CD4-positive, alpha-beta memory T cell (primary cell): ENCODE data around the gene PSMD13. TPM values are rescaled to one million over a fixed set of nuclear protein-coding genes. Genes with fewer than 3 reads are reported as not detected.

ENCODE experiments used
- CTCF ChIA-PET: fragments of 350-600 bp; sonication (Branson Sonifier 250); formaldehyde crosslinking; loops from one replicate; lab custom pipeline; 2021; ENCODE audit warnings: inconsistent platforms; ENCODE audit not compliant: partially characterized antibody; lab: Charles Lee
- POLR2A ChIA-PET: fragments of 350-600 bp; sonication (Branson Sonifier 250); formaldehyde crosslinking; loops from one replicate; lab custom pipeline; 2021; ENCODE audit not compliant: partially characterized antibody; lab: Charles Lee
- DNase-seq, 5 donors: peaks; one replicate each; pipeline versions ENCODE4 v3.0.0 to v3.0.0-alpha.2; 2020 to 2022; ENCODE audit warnings: mixed read lengths in 1 of 5
- H3K27ac ChIP-seq: one replicate; pipeline ENCODE4 v1.7.0; 2013; ENCODE audit warnings: low read depth, low read length
- H3K27me3 ChIP-seq: 2 replicates; pipeline ENCODE4 v1.7.0; 2013; ENCODE audit warnings: mild to moderate bottlenecking, low read length, moderate library complexity; ENCODE audit not compliant: insufficient read depth
- H3K36me3 ChIP-seq: 2 replicates; pipeline ENCODE4 v1.7.0; 2013; ENCODE audit warnings: mild to moderate bottlenecking, low read length, moderate library complexity; ENCODE audit not compliant: insufficient read depth
- H3K4me1 ChIP-seq: 2 replicates; pipeline ENCODE4 v1.7.0; 2013; ENCODE audit warnings: mild to moderate bottlenecking, low read length, moderate library complexity; ENCODE audit not compliant: insufficient read depth
- H3K4me3 ChIP-seq, 2 donors: one replicate each; pipeline ENCODE4 v1.7.0; 2013; ENCODE audit warnings: low read length in 2 of 2, mild to moderate bottlenecking in 1 of 2
- H3K9me3 ChIP-seq, 2 donors: one replicate each; pipeline ENCODE4 v1.7.0; 2013; ENCODE audit warnings: low read length in 2 of 2, control low read depth in 1 of 2; ENCODE audit not compliant: control insufficient read depth in 1 of 2
- H3K27ac Mint-ChIP-seq, 7 donors: one replicate each; pipeline ENCODE4 v1.8.0; 2020 to 2021; ENCODE audit warnings: mixed read lengths in 7 of 7, mild to moderate bottlenecking in 6 of 7, inconsistent platforms in 3 of 7, moderate library complexity in 3 of 7
- H3K27me3 Mint-ChIP-seq, 2 donors: one replicate each; pipeline ENCODE4 v1.8.0; 2020 to 2021; ENCODE audit warnings: mixed read lengths in 2 of 2
- H3K36me3 Mint-ChIP-seq, 2 donors: one replicate each; pipeline ENCODE4 v1.8.0; 2020 to 2021; ENCODE audit warnings: mixed read lengths in 2 of 2, inconsistent platforms in 1 of 2, mild to moderate bottlenecking in 1 of 2
- H3K4me1 Mint-ChIP-seq, 4 donors: one replicate each; pipeline ENCODE4 v1.8.0; 2020 to 2021; ENCODE audit warnings: mixed read lengths in 4 of 4, mild to moderate bottlenecking in 1 of 4
- H3K4me3 Mint-ChIP-seq, 8 donors: one replicate each; pipeline ENCODE4 v1.8.0; 2020 to 2021; ENCODE audit warnings: mixed read lengths in 8 of 8, mild to moderate bottlenecking in 7 of 8, moderate library complexity in 6 of 8, inconsistent platforms in 3 of 8
- H3K9me3 Mint-ChIP-seq, 8 donors: one replicate each; pipeline ENCODE4 v1.8.0; 2020 to 2021; ENCODE audit warnings: mixed read lengths in 8 of 8, mild to moderate bottlenecking in 5 of 8, inconsistent platforms in 3 of 8, moderate library complexity in 1 of 8
- intact Hi-C: fragments of 100-400 bp; cut with micrococcal nuclease; formaldehyde crosslinking; loops from one replicate; pipeline ENCODE4 v1.15.1; 2023
- polyA plus RNA-seq, 2 donors: library from polyadenylated mRNA; unstranded; fragments of 300-500 nt; fragmentation: Illumina TruSeq; gene quantifications; one replicate each; pipeline ENCODE4 v1.2.3, GENCODE V29; 2021
- total RNA-seq, 2 experiments: library from RNA; stranded (reverse); gene quantifications; one replicate each; pipeline ENCODE4 v1.2.3, GENCODE V29; 2021

Gene PSMD13
- total and polyA plus RNA-seq, 4 experiments from 2014 or later = 99.9 to 247 (median 143) TPM

DNA sequence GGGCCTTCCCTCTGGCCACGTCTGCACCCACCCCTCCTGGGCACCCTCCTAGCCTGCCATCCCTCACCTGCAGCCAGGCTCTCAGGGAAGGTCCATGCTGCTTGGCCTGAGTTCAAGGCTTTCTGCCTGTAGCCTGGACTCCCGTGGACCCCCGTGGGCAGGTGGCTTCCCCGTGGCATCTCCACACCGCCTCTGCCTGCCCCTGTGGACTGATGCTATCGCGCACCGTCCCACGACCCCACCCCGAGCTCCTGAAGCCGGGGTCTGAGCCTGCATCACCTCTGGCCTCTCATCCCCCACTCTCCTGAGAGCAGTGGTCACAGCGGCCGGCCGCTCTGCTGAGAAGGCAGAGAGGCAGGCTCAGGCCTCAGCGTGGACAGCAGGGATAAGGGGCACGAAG lies 58.0 kb downstream of the PSMD13 start:
- intact Hi-C loops = no loop called here
- Histone ChIP-seq H3K36me3 (peaks cover 8% of the 10 kb centered on the region), H3K4me3 (no peak overlapping the region), H3K9me3 (no peaks in the 10 kb centered on the region), H3K4me1 (peaks cover 28% of the 10 kb centered on the region), H3K27me3 (no peaks in the 10 kb centered on the region), H3K27ac (no peak overlapping the region)
- peak in 1 of 5 donors; percentile 21 for DNase-seq
- Mint-ChIP-seq H3K4me3 (no peak overlapping the region), H3K9me3 (peaks cover 0 to 1% (median 0%) of the 10 kb centered on the region in 8 donors), H3K4me1 (peaks cover 11 to 36% (median 24%) of the 10 kb centered on the region in 4 donors), H3K27ac (peak overlapping the region in 1 of 7 donors; percentile 72), H3K27me3 (no peaks in the 10 kb centered on the region), H3K36me3 (peaks cover 0 to 23% of the 10 kb centered on the region in 2 donors)
- CTCF ChIA-PET = interaction anchor here (1.0 to 1.1 kb wide), 3 partner anchors 10 to 61 kb away, joined by 3 to 5 read pairs (median 4); no protein-coding TSS in a partner anchor
- POLR2A ChIA-PET = interaction anchor here (0.9 to 9.9 kb wide), 4 partner anchors 14 to 44 kb away, joined by 3 to 148 read pairs (median 10); partner anchors contain the start of gene NLRP6

DNA sequence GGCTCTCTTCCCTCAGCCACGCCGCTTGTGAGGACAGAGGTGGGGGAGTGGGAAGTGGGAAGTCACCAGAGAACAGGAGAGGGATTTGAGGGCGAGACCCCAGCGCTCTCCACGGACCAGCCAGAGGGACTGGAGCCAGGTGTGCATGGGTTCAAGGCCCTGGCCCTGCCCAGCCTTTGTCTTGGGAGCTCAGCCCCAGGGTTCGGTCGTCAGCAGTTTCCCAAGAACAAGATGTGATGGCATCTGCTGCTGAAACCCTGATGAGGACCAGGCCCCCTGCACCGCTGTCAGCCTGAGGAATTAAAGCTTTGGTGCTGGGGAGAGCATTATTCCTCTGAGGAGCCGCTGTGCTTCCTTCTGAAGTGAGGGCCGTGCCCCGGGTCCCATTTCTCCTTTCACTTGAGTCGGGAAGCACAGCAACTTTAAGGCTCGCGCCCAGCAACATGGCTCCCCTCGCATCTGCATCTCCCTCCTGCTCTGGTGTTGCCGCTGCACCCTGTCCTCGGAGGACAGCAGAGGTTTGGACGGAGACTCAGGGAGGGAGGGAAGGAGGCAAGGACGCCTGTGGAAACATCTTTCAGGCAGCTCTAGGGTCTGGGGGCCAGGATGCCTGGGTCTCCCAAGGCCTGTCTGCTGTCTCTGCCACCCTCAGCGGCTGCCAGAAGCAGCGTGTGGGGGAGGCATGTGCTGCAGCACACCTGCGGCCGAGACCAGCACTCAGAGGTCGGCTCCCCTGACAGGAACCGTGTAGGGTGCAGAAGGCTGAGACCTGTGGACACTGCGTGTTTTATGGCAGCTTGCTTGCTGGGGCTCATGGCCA lies 58.8 kb downstream of the PSMD13 start:
- Mint-ChIP-seq H3K9me3 (peaks cover 0 to 1% (median 0%) of the 10 kb centered on the region in 8 donors), H3K27ac (peak overlapping the region in 3 of 7 donors; percentile 4 to 72 (median 10)), H3K4me1 (peaks cover 12 to 40% (median 23%) of the 10 kb centered on the region in 4 donors), H3K4me3 (no peak overlapping the region), H3K27me3 (peaks cover 0 to 1% of the 10 kb centered on the region in 2 donors), H3K36me3 (peaks cover 0 to 23% of the 10 kb centered on the region in 2 donors)
- intact Hi-C loops = no loop called here
- CTCF ChIA-PET = interaction anchor here (1.3 kb wide), 1 partner anchor 16 kb away, joined by 4 read pairs; no protein-coding TSS in a partner anchor
- Histone ChIP-seq H3K4me3 (no peak overlapping the region), H3K4me1 (peaks cover 23% of the 10 kb centered on the region), H3K9me3 (no peaks in the 10 kb centered on the region), H3K27ac (no peak overlapping the region), H3K27me3 (no peaks in the 10 kb centered on the region), H3K36me3 (peaks cover 8% of the 10 kb centered on the region)
- POLR2A ChIA-PET = interaction anchor here (0.7 to 9.9 kb wide), 4 partner anchors 9 to 27 kb away, joined by 4 to 148 read pairs (median 10); partner anchors contain the start of gene NLRP6
- peak in 1 of 5 donors; percentile 34 for DNase-seq

DNA sequence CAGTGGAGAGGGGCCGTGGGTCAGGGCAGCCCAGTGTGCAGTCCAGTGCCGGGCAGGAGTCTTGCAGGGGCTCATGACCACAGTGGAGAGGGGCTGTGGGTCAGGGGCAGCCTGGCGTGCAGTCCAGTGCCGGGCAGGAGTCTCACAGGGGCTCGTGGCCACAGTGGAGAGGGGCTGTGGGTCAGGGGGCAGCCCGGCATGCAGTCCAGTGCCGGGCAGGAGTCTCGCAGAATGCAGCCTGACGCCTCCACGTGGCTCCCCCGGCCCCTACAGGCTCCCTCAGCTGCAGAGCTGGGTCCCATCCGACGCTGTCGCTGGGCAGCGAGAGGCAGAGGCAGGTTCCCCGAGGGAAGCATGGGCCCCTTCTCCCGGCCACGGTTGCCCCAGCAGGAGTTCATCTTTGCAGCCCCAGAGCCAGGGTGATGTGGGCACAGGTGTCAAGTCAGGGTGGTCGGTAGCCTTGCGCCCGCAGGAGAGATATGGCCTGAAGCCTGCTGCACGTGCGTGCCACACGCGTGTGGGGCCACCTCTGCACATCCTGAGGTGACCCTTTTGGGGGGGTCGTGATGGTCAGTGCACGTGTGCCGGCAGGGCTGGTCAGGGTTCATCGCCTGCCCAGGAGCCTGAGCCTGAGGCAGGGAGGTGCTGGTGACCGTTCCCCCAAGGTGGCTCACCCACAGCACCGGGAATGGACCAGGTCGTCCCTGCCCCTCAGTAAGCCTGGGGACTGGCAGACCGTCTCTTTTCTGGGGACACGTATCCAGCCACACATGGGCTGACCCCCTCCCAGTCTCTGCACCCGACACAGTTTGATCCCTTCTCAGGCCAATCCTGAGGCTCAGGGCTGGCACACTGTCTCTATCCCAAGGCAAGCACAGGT lies 59.6 kb downstream of the PSMD13 start:
- Mint-ChIP-seq H3K9me3 (peaks cover 0 to 1% (median 0%) of the 10 kb centered on the region in 8 donors), H3K27me3 (peaks cover 0 to 3% of the 10 kb centered on the region in 2 donors), H3K4me3 (peak overlapping the region in 1 of 8 donors; percentile 10), H3K4me1 (peaks cover 9 to 35% (median 17%) of the 10 kb centered on the region in 4 donors), H3K27ac (peak overlapping the region in 2 of 7 donors; percentile 4 to 75), H3K36me3 (peaks cover 0 to 15% of the 10 kb centered on the region in 2 donors)
- H3K9me3 ChIP-seq = no peaks in the 10 kb centered on the region
- intact Hi-C loops = no loop called here
- no peak overlapping the region for H3K27ac ChIP-seq
- peaks cover 8% of the 10 kb centered on the region for H3K36me3 ChIP-seq
- H3K4me3 ChIP-seq = no peak overlapping the region
- H3K27me3 ChIP-seq = no peaks in the 10 kb centered on the region
- peak in 1 of 5 donors; percentile 18 for DNase-seq
- POLR2A ChIA-PET = interaction anchor here (1.0 to 9.9 kb wide), 3 partner anchors 11 to 28 kb away, joined by 4 to 148 read pairs (median 15); partner anchors contain the start of gene NLRP6
- CTCF ChIA-PET = interaction anchor here (1.3 kb wide), 1 partner anchor 17 kb away, joined by 4 read pairs; no protein-coding TSS in a partner anchor
- peaks cover 23% of the 10 kb centered on the region for H3K4me1 ChIP-seq

DNA sequence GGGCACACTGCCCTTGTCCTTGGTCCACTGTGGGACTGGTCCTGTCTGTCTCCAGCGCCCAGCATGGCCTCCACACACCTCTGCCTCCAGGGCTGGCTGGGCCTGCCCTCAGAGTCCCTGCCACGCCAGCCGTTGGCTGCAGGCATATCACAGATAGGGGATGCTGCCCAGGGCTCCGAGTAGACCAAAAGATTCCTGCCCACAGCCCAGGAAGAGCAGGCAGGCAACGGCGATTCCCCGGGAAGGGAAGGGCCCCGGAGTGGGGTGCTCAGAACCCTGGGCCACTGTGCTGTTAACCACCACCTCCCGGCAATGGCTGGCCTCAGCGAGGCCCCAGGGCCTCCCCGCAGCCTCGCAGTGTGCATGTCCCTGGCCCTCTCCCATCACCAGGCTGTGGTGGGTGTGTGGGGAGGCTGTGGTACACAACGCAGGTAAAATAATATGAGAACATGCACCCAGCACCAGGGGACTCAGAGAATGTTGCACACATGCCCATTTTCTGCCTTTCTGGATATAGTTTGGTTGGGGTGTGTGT lies 60.3 kb downstream of the PSMD13 start:
- POLR2A ChIA-PET = interaction anchor here (1.5 to 4.2 kb wide), 2 partner anchors 10 to 29 kb away, joined by 6 to 32 read pairs; partner anchors contain the start of gene PGGHG
- CTCF ChIA-PET = no interaction called here
- Mint-ChIP-seq H3K4me1 (peaks cover 9 to 33% (median 16%) of the 10 kb centered on the region in 4 donors), H3K36me3 (peaks cover 0 to 13% of the 10 kb centered on the region in 2 donors), H3K9me3 (peaks cover 0 to 1% (median 0%) of the 10 kb centered on the region in 8 donors), H3K4me3 (peak overlapping the region in 5 of 8 donors; percentile 16 to 70 (median 43)), H3K27me3 (peaks cover 0 to 3% of the 10 kb centered on the region in 2 donors), H3K27ac (peak overlapping the region; percentile 5 to 87 (median 38))
- no peaks in the 10 kb centered on the region for H3K27me3 ChIP-seq
- H3K4me3 ChIP-seq = no peak overlapping the region
- intact Hi-C loops = no loop called here
- peaks cover 8% of the 10 kb centered on the region for H3K36me3 ChIP-seq
- H3K27ac ChIP-seq = no peak overlapping the region
- DNase-seq = peak in 1 of 5 donors; percentile 35
- peaks cover 23% of the 10 kb centered on the region for H3K4me1 ChIP-seq
- H3K9me3 ChIP-seq = no peaks in the 10 kb centered on the region

DNA sequence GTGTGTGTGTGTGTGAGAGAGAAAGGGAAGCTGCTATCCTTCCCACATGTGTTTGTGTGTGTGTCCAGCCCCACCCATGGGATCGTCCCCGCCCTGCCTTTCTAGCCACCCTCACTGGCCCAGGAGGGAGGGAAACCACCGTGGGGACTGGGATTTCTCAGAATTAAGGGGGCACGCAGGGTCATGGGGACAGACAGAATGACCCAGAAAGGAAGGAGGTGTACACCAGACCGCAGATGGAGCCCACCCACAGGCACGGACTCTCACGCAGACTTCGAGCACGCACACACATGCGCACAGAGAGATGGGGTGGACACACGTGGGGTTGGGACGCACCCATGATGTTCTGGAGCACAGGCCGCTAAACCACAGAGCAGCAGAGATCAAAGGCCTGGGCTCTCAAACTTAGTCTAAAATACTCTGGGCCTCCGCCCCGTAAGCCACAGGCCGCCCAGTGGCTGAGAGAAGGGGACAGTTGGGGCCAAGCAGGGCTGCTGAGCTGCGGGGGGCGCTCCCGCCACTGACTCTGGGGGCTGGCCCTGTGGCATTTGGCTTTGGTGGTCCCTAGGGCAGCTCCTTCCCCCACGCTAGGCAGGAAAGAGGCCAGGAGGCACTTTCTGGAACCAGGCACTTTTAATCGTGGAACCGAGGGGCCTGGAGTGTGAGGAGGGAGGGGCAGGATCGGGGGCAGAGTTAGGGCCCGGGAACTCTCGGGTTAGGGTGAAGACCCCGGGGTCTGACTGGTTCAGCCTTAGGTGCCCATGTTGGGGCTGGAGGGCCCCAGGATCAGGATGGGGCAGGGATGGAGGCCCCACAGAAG lies 61.0 kb downstream of the PSMD13 start:
- intact Hi-C loops = no loop called here
- Mint-ChIP-seq H3K4me1 (peaks cover 9 to 36% (median 16%) of the 10 kb centered on the region in 4 donors), H3K4me3 (peak overlapping the region in 7 of 8 donors; percentile 25 to 70 (median 43)), H3K27ac (peak overlapping the region; percentile 5 to 87 (median 38)), H3K27me3 (peaks cover 0 to 3% of the 10 kb centered on the region in 2 donors), H3K36me3 (peaks cover 0 to 10% of the 10 kb centered on the region in 2 donors), H3K9me3 (peaks cover 0 to 1% (median 0%) of the 10 kb centered on the region in 8 donors)
- H3K9me3 ChIP-seq = no peaks in the 10 kb centered on the region
- peaks cover 3% of the 10 kb centered on the region for H3K36me3 ChIP-seq
- H3K4me3 ChIP-seq = no peak overlapping the region
- ChIA-PET POLR2A (interaction anchor here (0.6 to 4.2 kb wide), 9 partner anchors 8 to 109 kb away, joined by 3 to 32 read pairs (median 5); partner anchors contain the start of genes BET1L, PGGHG, PSMD13 and RIC8A), CTCF (interaction anchor here (0.9 kb wide), 1 partner anchor 61 kb away, joined by 4 read pairs; no protein-coding TSS in a partner anchor)
- H3K27me3 ChIP-seq = no peaks in the 10 kb centered on the region
- peak in 3 of 5 donors; percentile 43 to 57 (median 48) for DNase-seq
- H3K27ac ChIP-seq = no peak overlapping the region
- peaks cover 23% of the 10 kb centered on the region for H3K4me1 ChIP-seq
